ENCODE data around the gene PDXP.
A peak's percentile ranks its signal among the peaks of the same experiment; 100 is the strongest.

Gene PDXP

GRCh38 chr22:37636186-37636948, 22.2 kb upstream of the PDXP start:
- TF ChIP-seq FOXP2 (optimal IDR thresholded peaks at IDR 0.05; ENCODE audit: borderline replicate concordance, extremely low read depth, extremely low read length, insufficient read depth) (peak; percentile 74), TAF1 (IDR thresholded peaks at IDR 0.05; ENCODE audit: borderline replicate concordance, insufficient read depth, low read length) (no peak), REST (IDR thresholded peaks at IDR 0.05; ENCODE audit: insufficient read depth in 1 of 2, low read depth in 2 of 2, low read length in 2 of 2) (no peak), POLR2AphosphoS5 (IDR thresholded peaks at IDR 0.05; ENCODE audit: low read depth, low read length) (no peak; the same call in 1 of the 2 replicates), SIN3A (IDR thresholded peaks at IDR 0.05; ENCODE audit: borderline replicate concordance, insufficient read depth, low read length) (no peak)

- no peak for TF ChIP-seq FOXP2 (optimal IDR thresholded peaks at IDR 0.05; ENCODE audit: borderline replicate concordance, extremely low read depth, extremely low read length, insufficient read depth)
- no peak for TF ChIP-seq REST (IDR thresholded peaks at IDR 0.05; ENCODE audit: insufficient read depth in 1 of 2, low read depth in 2 of 2, low read length in 2 of 2)
- TF ChIP-seq SIN3A (IDR thresholded peaks at IDR 0.05; ENCODE audit: borderline replicate concordance, insufficient read depth, low read length) = no peak
- TF ChIP-seq TAF1 (IDR thresholded peaks at IDR 0.05; ENCODE audit: borderline replicate concordance, insufficient read depth, low read length) = no peak
- TF ChIP-seq POLR2AphosphoS5 (IDR thresholded peaks at IDR 0.05; ENCODE audit: low read depth, low read length) = no peak
Observed at GRCh38 chr22:37636949-37637273, 21.6 kb upstream of the PDXP start.

- no peak for TF ChIP-seq FOXP2 (optimal IDR thresholded peaks at IDR 0.05; ENCODE audit: borderline replicate concordance, extremely low read depth, extremely low read length, insufficient read depth)
- no peak for TF ChIP-seq REST (IDR thresholded peaks at IDR 0.05; ENCODE audit: insufficient read depth in 1 of 2, low read depth in 2 of 2, low read length in 2 of 2)
Observed at GRCh38 chr22:37638391-37639069, 20.0 kb upstream of the PDXP start.

GRCh38 chr22:37639070-37639760, 19.3 kb upstream of the PDXP start, which contains the start of gene SH3BP1:
Gene SH3BP1, plus strand, starts transcription at chr22:37639669. Its CDS starts 119 bp downstream, at chr22:37639788.
- TF ChIP-seq REST (IDR thresholded peaks at IDR 0.05; ENCODE audit: insufficient read depth in 1 of 2, low read depth in 2 of 2, low read length in 2 of 2) = no peak
- no peak; the same call in 1 of the 2 replicates for TF ChIP-seq POLR2AphosphoS5 (IDR thresholded peaks at IDR 0.05; ENCODE audit: low read depth, low read length)
- TF ChIP-seq SIN3A (IDR thresholded peaks at IDR 0.05; ENCODE audit: borderline replicate concordance, insufficient read depth, low read length) = no peak
- no peak for TF ChIP-seq FOXP2 (optimal IDR thresholded peaks at IDR 0.05; ENCODE audit: borderline replicate concordance, extremely low read depth, extremely low read length, insufficient read depth)
- no peak for TF ChIP-seq TAF1 (IDR thresholded peaks at IDR 0.05; ENCODE audit: borderline replicate concordance, insufficient read depth, low read length)

Data from PFSK-1 (cell line).